Calu3 (cell line): Measurements from ENCODE around the gene EXO5. TPM values are rescaled to one million over a fixed set of nuclear protein-coding genes. Genes with fewer than 3 reads are reported as not detected.

Experiments
- BruUV-seq: library from RNA; stranded (reverse); fragments of 400-500 nt; replicated peaks from 2 replicates; lab custom pipeline; 2021; lab: Mats Ljungman, UMichigan
- CTCF ChIA-PET: fragments of 300-600 bp; sonication (Branson Sonifier 250); formaldehyde crosslinking; loops from one replicate; lab custom pipeline; 2022; ENCODE audit warnings: antibody characterized with exemption; lab: Charles Lee
- DNase-seq: peaks from one replicate; pipeline ENCODE4 v3.0.0; 2022
- H3K27ac Mint-ChIP-seq: one replicate; pipeline ENCODE4 v1.8.0; 2022; ENCODE audit warnings: mixed read lengths; ENCODE audit not compliant: unreplicated experiment
- H3K27me3 Mint-ChIP-seq: one replicate; pipeline ENCODE4 v1.8.0; 2022; ENCODE audit warnings: mixed read lengths; ENCODE audit not compliant: unreplicated experiment
- H3K36me3 Mint-ChIP-seq: one replicate; pipeline ENCODE4 v1.8.0; 2022; ENCODE audit warnings: mild to moderate bottlenecking, moderate library complexity, mixed read lengths; ENCODE audit not compliant: insufficient read depth, unreplicated experiment
- H3K4me1 Mint-ChIP-seq: one replicate; pipeline ENCODE4 v1.8.0; 2022; ENCODE audit warnings: mild to moderate bottlenecking, low read depth, mixed read lengths; ENCODE audit not compliant: unreplicated experiment
- H3K4me3 Mint-ChIP-seq: one replicate; pipeline ENCODE4 v1.8.0; 2022; ENCODE audit warnings: mild to moderate bottlenecking, low read depth, moderate library complexity, mixed read lengths; ENCODE audit not compliant: unreplicated experiment
- H3K9me3 Mint-ChIP-seq: one replicate; pipeline ENCODE4 v1.8.0; 2022; ENCODE audit warnings: low read depth, mixed read lengths; ENCODE audit not compliant: unreplicated experiment
- CTCF ChIP-seq: fragments of 200-600 bp; IDR thresholded peaks from one replicate; pipeline ENCODE4 v1.8.0; 2022; ENCODE audit warnings: antibody characterized with exemption; ENCODE audit not compliant: unreplicated experiment
- intact Hi-C: fragments of 100-400 bp; cut with micrococcal nuclease; formaldehyde crosslinking; loops from one replicate; pipeline ENCODE4 v1.10.0; 2022; ENCODE audit not compliant: unreplicated experiment
- total RNA-seq: library from RNA; stranded (reverse); gene quantifications from 2 replicates; pipeline ENCODE4 v1.2.3, GENCODE V29; 2022

Gene EXO5
- total RNA-seq, 1 experiment from 2014 or later = 12.2 TPM

GRCh38 chr1:40476924-40477677 lies 31.5 kb upstream of the EXO5 start, which contains the start of gene ZFP69:
TSS of gene ZFP69 (plus strand) at chr1:40477290. CDS start at chr1:40479362, 2,072 bp downstream.
- BruUV-seq = no TSS peak
- H3K27ac Mint-ChIP-seq = peak within 1 kb of the TSS; percentile 40
- DNase-seq = peak; percentile 75
- TF ChIP-seq CTCF = no peak
- H3K27me3 Mint-ChIP-seq = no peaks in the 10 kb centered on the region
- H3K9me3 Mint-ChIP-seq = peaks cover 13% of the 10 kb centered on the region
- peaks cover 23% of the 10 kb centered on the region for H3K36me3 Mint-ChIP-seq
- peaks cover 10% of the 10 kb centered on the region for H3K4me1 Mint-ChIP-seq
- intact Hi-C loops = no loop called here
- CTCF ChIA-PET = no interaction called here
- H3K4me3 Mint-ChIP-seq = peak within 1 kb of the TSS; percentile 71

GRCh38 chr1:40477678-40478053 lies 30.9 kb upstream of the EXO5 start:
- no peak overlapping the region for H3K27ac Mint-ChIP-seq
- CTCF ChIA-PET = no interaction called here
- intact Hi-C loops = no loop called here

GRCh38 chr1:40478276-40478675 lies 30.3 kb upstream of the EXO5 start:
- intact Hi-C loops = no loop called here
- no peak for TF ChIP-seq CTCF
- H3K27ac Mint-ChIP-seq = no peak overlapping the region
- peaks cover 10% of the 10 kb centered on the region for H3K4me1 Mint-ChIP-seq
- H3K4me3 Mint-ChIP-seq = peak overlapping the region; percentile 71
- no peaks in the 10 kb centered on the region for H3K27me3 Mint-ChIP-seq
- BruUV-seq = no TSS peak
- no peak for DNase-seq
- peaks cover 7% of the 10 kb centered on the region for H3K9me3 Mint-ChIP-seq
- H3K36me3 Mint-ChIP-seq = peaks cover 23% of the 10 kb centered on the region
- CTCF ChIA-PET = no interaction called here

More at GRCh38 chr1:40477678-40478053, 30.9 kb upstream of the EXO5 start:
- Mint-ChIP-seq H3K9me3 (peaks cover 12% of the 10 kb centered on the region), H3K27me3 (no peaks in the 10 kb centered on the region), H3K4me3 (peak overlapping the region; percentile 71), H3K36me3 (peaks cover 23% of the 10 kb centered on the region), H3K4me1 (peaks cover 10% of the 10 kb centered on the region)
- BruUV-seq = no TSS peak
- peak; percentile 36 for DNase-seq
- no peak for TF ChIP-seq CTCF

GRCh38 chr1:40479156-40479555 lies 29.4 kb upstream of the EXO5 start:
- no TSS peak for BruUV-seq
- H3K9me3 Mint-ChIP-seq = peaks cover 7% of the 10 kb centered on the region
- H3K36me3 Mint-ChIP-seq = peaks cover 23% of the 10 kb centered on the region
- no peak overlapping the region for H3K27ac Mint-ChIP-seq
- intact Hi-C loops = no loop called here
- peaks cover 10% of the 10 kb centered on the region for H3K4me1 Mint-ChIP-seq
- no peak for TF ChIP-seq CTCF
- H3K27me3 Mint-ChIP-seq = no peaks in the 10 kb centered on the region
- no peak overlapping the region for H3K4me3 Mint-ChIP-seq
- CTCF ChIA-PET = no interaction called here
- DNase-seq = no peak
